Neural cell (in vitro differentiated cells): ENCODE measurements around the gene PCSK7.

Source experiments
- CTCF ChIP-seq: fragments of 450-650 bp; IDR thresholded peaks from 2 replicates; pipeline ENCODE4 v1.5.1; 2014; ENCODE audit warnings: antibody characterized with exemption, mild to moderate bottlenecking, moderate library complexity; ENCODE audit not compliant: poor library complexity, severe bottlenecking
- EP300 ChIP-seq: fragments of 450-650 bp; conservative IDR thresholded peaks from 2 replicates; pipeline ENCODE4 v1.6.1; 2014; ENCODE audit warnings: antibody characterized with exemption, mild to moderate bottlenecking, moderate library complexity; ENCODE audit not compliant: poor library complexity, severe bottlenecking
- EZH2 ChIP-seq: fragments of 200-600, 300-800 bp; shearing (Covaris generic), sonication (generic); IDR thresholded peaks from 2 replicates; pipeline ENCODE4 v1.6.1; 2014; ENCODE audit warnings: antibody characterized with exemption, low read length, borderline replicate concordance, mild to moderate bottlenecking; ENCODE audit not compliant: insufficient read depth, poor library complexity, severe bottlenecking
- POLR2AphosphoS5 ChIP-seq: IDR thresholded peaks from 2 replicates; pipeline ENCODE4 v1.6.1; 2012
- RAD21 ChIP-seq: fragments of 450-650 bp; conservative IDR thresholded peaks from 2 replicates; pipeline ENCODE4 v1.6.1; 2014; ENCODE audit warnings: antibody characterized with exemption, mild to moderate bottlenecking, moderate library complexity

GRCh38 chr11:117175104-117175503 lies 56.8 kb downstream of the PCSK7 start:
- TF ChIP-seq CTCF (no peak), POLR2AphosphoS5 (no peak), EZH2 (no peak), RAD21 (no peak), EP300 (no peak)
